ENCODE results near the gene ZSWIM3.
"Not testable (repeated sequence)": the region's sequence is repeated elsewhere in the genome, so short reads cannot be mapped to it uniquely, and the experiment has no call there.

The ZSWIM3 gene

GRCh38 chr20:45861221-45862075 is 4.0 kb downstream of the ZSWIM3 start:
- DNase-seq: no peak

- no peak for DNase-seq
Observed at GRCh38 chr20:45863543-45864470, 6.4 kb downstream of the ZSWIM3 start.

- no peak for DNase-seq
Observed at GRCh38 chr20:45866454-45866853, 9.0 kb downstream of the ZSWIM3 start.

GRCh38 chr20:45867136-45867818 is 9.9 kb downstream of the ZSWIM3 start:
- DNase-seq: no peak

GRCh38 chr20:45867819-45868176 is 10.4 kb downstream of the ZSWIM3 start:
- DNase-seq: no peak

- no peak for DNase-seq
Observed at GRCh38 chr20:45872626-45873025, 15.2 kb downstream of the ZSWIM3 start.

- DNase-seq: no peak
Observed at GRCh38 chr20:45873409-45874103, 16.1 kb downstream of the ZSWIM3 start.

- not testable (repeated sequence) for DNase-seq
Observed at GRCh38 chr20:45874104-45874481, 16.7 kb downstream of the ZSWIM3 start.

GRCh38 chr20:45874576-45874975 is 17.2 kb downstream of the ZSWIM3 start:
- no peak for DNase-seq

GRCh38 chr20:45878076-45878761 is 20.8 kb downstream of the ZSWIM3 start:
- DNase-seq: no peak

GRCh38 chr20:45880988-45881788 is 23.8 kb downstream of the ZSWIM3 start, which contains the start of gene ZSWIM1:
TSS of gene ZSWIM1 (plus strand) at chr20:45881227. CDS start at chr20:45882593, 1,366 bp downstream.
- DNase-seq: peak; percentile 99

GRCh38 chr20:45882469-45883099 is 25.2 kb downstream of the ZSWIM3 start:
- no peak for DNase-seq

- no peak for DNase-seq
Observed at GRCh38 chr20:45883100-45883469, 25.7 kb downstream of the ZSWIM3 start.

- DNase-seq: no peak
Observed at GRCh38 chr20:45886590-45887345, 29.4 kb downstream of the ZSWIM3 start.

GRCh38 chr20:45887346-45887715 is 29.9 kb downstream of the ZSWIM3 start, which contains the start of gene SPATA25:
TSS of gene SPATA25 (minus strand) at chr20:45887622. CDS start at chr20:45887590, 32 bp downstream.
- DNase-seq: no peak

GRCh38 chr20:45888681-45889080 is 31.3 kb downstream of the ZSWIM3 start:
- DNase-seq: no peak

- peak; percentile 48 for DNase-seq
Observed at GRCh38 chr20:45890077-45890984, 32.9 kb downstream of the ZSWIM3 start.

Measured in CD4-positive, alpha-beta T cell treated with Interleukin-10 for 1 hour (primary cell).